Right forelimb (tissue), 1 donor: Measurements from ENCODE around the gene NEURL1B.
"Not testable (repeated sequence)": the region's sequence is repeated elsewhere in the genome, so short reads cannot be mapped to it uniquely, and the experiment has no call there.

Source experiments
- DNase-seq: peaks from one replicate; pipeline ENCODE4 v3.0.0-alpha.2; 2018

Gene NEURL1B

GRCh38 chr5:172659570-172659908 lies 18.5 kb downstream of the NEURL1B start:
- DNase-seq = no peak

- DNase-seq = peak; percentile 71
These were observed 19.0 kb downstream of the NEURL1B start for GRCh38 chr5:172659909-172660628.

- no peak for DNase-seq
These were observed 19.9 kb downstream of the NEURL1B start for GRCh38 chr5:172660974-172661373.

- DNase-seq = no peak
These were observed 20.5 kb downstream of the NEURL1B start for GRCh38 chr5:172661526-172661925.

- DNase-seq = no peak
These were observed 21.5 kb downstream of the NEURL1B start for GRCh38 chr5:172662596-172662995.

GRCh38 chr5:172664018-172664417 lies 23.0 kb downstream of the NEURL1B start:
- no peak for DNase-seq

GRCh38 chr5:172664681-172665541 lies 23.8 kb downstream of the NEURL1B start:
- DNase-seq = no peak

- no peak for DNase-seq
These were observed 25.2 kb downstream of the NEURL1B start for GRCh38 chr5:172666251-172666650.

- DNase-seq = no peak
These were observed 26.9 kb downstream of the NEURL1B start for GRCh38 chr5:172667786-172668593.

GRCh38 chr5:172668594-172669071 lies 27.6 kb downstream of the NEURL1B start:
- DNase-seq = no peak

- no peak for DNase-seq
These were observed 28.4 kb downstream of the NEURL1B start for GRCh38 chr5:172669386-172670004.

GRCh38 chr5:172670005-172670402 lies 28.9 kb downstream of the NEURL1B start:
- no peak for DNase-seq

GRCh38 chr5:172670444-172670843 lies 29.4 kb downstream of the NEURL1B start:
- no peak for DNase-seq

GRCh38 chr5:172671091-172671490 lies 30.0 kb downstream of the NEURL1B start:
- no peak for DNase-seq

- DNase-seq = no peak
These were observed 31.6 kb downstream of the NEURL1B start for GRCh38 chr5:172672681-172673080.

GRCh38 chr5:172674155-172674554 lies 33.1 kb downstream of the NEURL1B start:
- no peak for DNase-seq

- DNase-seq = no peak
These were observed 35.9 kb downstream of the NEURL1B start for GRCh38 chr5:172676914-172677475.

GRCh38 chr5:172678362-172678874 lies 37.4 kb downstream of the NEURL1B start:
- not testable (repeated sequence) for DNase-seq

- no peak for DNase-seq
These were observed 37.8 kb downstream of the NEURL1B start for GRCh38 chr5:172678902-172679301.

GRCh38 chr5:172679628-172680212 lies 38.7 kb downstream of the NEURL1B start:
- DNase-seq = no peak

- DNase-seq = no peak
These were observed 39.9 kb downstream of the NEURL1B start for GRCh38 chr5:172680921-172681320.

GRCh38 chr5:172681421-172681820 lies 40.4 kb downstream of the NEURL1B start:
- no peak for DNase-seq
